SU-DHL-6 (cell line): ENCODE measurements around the gene IL17B.

Experiments used
- H2AFZ ChIP-seq: fragments of 200-600 bp; sonication (generic); 2 replicates; pipeline ENCODE4 v1.6.1; 2014; ENCODE audit warnings: low read depth, mild to moderate bottlenecking, moderate library complexity, mixed read lengths, antibody characterized with exemption, low read length; ENCODE audit not compliant: severe bottlenecking
- H3F3A ChIP-seq: fragments of 200-600 bp; shearing (Covaris generic); 2 replicates; pipeline ENCODE4 v1.6.0; 2016; ENCODE audit warnings: antibody characterized with exemption, mild to moderate bottlenecking; ENCODE audit not compliant: insufficient read depth
- H3K27ac ChIP-seq: fragments of 200-600 bp; sonication (generic); 2 replicates; pipeline ENCODE4 v1.5.1; 2016; ENCODE audit warnings: low read depth, mild to moderate bottlenecking, low read length, moderate library complexity, mixed read lengths
- H3K27me3 ChIP-seq: fragments of 200-600 bp; sonication (generic), shearing (Covaris generic); 2 replicates; pipeline ENCODE4 v1.6.0; 2014; ENCODE audit warnings: mild to moderate bottlenecking, low read length
- H3K36me3 ChIP-seq: fragments of 200-600 bp; sonication (generic); 2 replicates; pipeline ENCODE4 v1.6.1; 2014; ENCODE audit warnings: mild to moderate bottlenecking, low read length, mixed read lengths
- H3K4me2 ChIP-seq: fragments of 300-600, 200-600 bp; shearing (Covaris generic), sonication (generic); 2 replicates; pipeline ENCODE4 v1.6.0; 2014; ENCODE audit warnings: low read length, low read depth, mild to moderate bottlenecking; ENCODE audit not compliant: poor library complexity, severe bottlenecking
- H3K4me3 ChIP-seq: fragments of 200-600 bp; sonication (generic); 2 replicates; pipeline ENCODE4 v1.5.1; 2014; ENCODE audit warnings: antibody characterized with exemption, low read length, mild to moderate bottlenecking, mixed read lengths; ENCODE audit not compliant: insufficient read depth, poor library complexity, severe bottlenecking
- H3K79me2 ChIP-seq: fragments of 200-600 bp; sonication (generic); 2 replicates; pipeline ENCODE4 v1.6.1; 2014; ENCODE audit warnings: mild to moderate bottlenecking, low read length, moderate library complexity; ENCODE audit not compliant: insufficient read depth
- H3K9ac ChIP-seq: fragments of 200-600 bp; sonication (generic); 2 replicates; pipeline ENCODE4 v1.7.0; 2014; ENCODE audit warnings: mild to moderate bottlenecking, low read length
- H3K9me2 ChIP-seq: fragments of 200-600 bp; sonication (generic); replicated peaks from 2 replicates; pipeline ENCODE4 v1.6.1; 2014; ENCODE audit warnings: low read length; ENCODE audit not compliant: insufficient read depth
- H3K9me3 ChIP-seq: fragments of 200-600 bp; sonication (generic); 2 replicates; pipeline ENCODE4 v1.6.1; 2014; ENCODE audit warnings: low read length, mixed read lengths; ENCODE audit not compliant: insufficient read depth
- H4K20me1 ChIP-seq: fragments of 200-600 bp; sonication (generic); 2 replicates; pipeline ENCODE4 v1.6.1; 2014; ENCODE audit warnings: low read depth, mild to moderate bottlenecking, antibody characterized with exemption, low read length, moderate library complexity, mixed read lengths
- CTCF ChIP-seq: fragments of 200-600 bp; sonication (generic); IDR thresholded peaks from one replicate; pipeline ENCODE4 v1.5.1; 2017; ENCODE audit warnings: antibody characterized with exemption, mild to moderate bottlenecking, low read length, moderate library complexity; ENCODE audit not compliant: insufficient read depth, poor library complexity, severe bottlenecking
- EZH2phosphoT487 ChIP-seq: fragments of 200-600 bp; sonication (generic), shearing (Covaris generic); conservative IDR thresholded peaks from 2 replicates; pipeline ENCODE4 v1.6.1; 2018; ENCODE audit warnings: mild to moderate bottlenecking, antibody characterized with exemption, low read length, moderate library complexity, mixed read lengths

IL17B gene

DNA sequence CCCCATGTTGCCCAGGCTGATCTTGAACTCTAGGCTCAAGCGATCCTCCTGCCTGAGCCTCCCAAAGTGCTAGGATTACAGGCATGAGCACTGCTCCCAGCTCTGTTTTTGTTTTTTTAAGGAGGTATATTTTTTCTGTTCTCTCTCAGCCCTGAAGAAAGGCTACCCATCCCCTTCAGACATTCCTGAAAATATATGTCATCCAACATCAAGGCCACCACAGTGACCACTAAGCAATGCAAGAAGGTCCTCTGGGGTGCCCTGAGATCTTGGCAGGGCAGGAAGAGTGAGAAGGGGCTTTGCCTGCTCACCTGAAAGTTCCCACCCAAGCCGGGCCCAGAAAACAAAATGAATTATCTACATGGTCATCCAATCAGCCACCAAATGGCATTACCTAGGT, 47.8 kb upstream of the IL17B start:
- H2AFZ ChIP-seq = no peak overlapping the region
- H3K9me3 ChIP-seq = no peaks in the 10 kb centered on the region
- no peaks in the 10 kb centered on the region for H3K79me2 ChIP-seq
- no peak overlapping the region for H3K4me3 ChIP-seq
- no peak overlapping the region for H3K4me2 ChIP-seq
- no peaks in the 10 kb centered on the region for H3K9me2 ChIP-seq
- H3K27ac ChIP-seq = no peak overlapping the region
- no peaks in the 10 kb centered on the region for H3K36me3 ChIP-seq
- H4K20me1 ChIP-seq = no peaks in the 10 kb centered on the region
- TF ChIP-seq EZH2phosphoT487 (no peak), CTCF (no peak)
- no peaks in the 10 kb centered on the region for H3K27me3 ChIP-seq
- H3F3A ChIP-seq = no peaks in the 10 kb centered on the region
- no peak overlapping the region for H3K9ac ChIP-seq

GRCh38 chr5:149425729-149426128, 46.6 kb upstream of the IL17B start:
- H3K4me2 ChIP-seq = no peak overlapping the region
- TF ChIP-seq CTCF (no peak), EZH2phosphoT487 (no peak)
- no peaks in the 10 kb centered on the region for H3K9me3 ChIP-seq
- H4K20me1 ChIP-seq = no peaks in the 10 kb centered on the region
- no peak overlapping the region for H3K4me3 ChIP-seq
- H3K27ac ChIP-seq = no peak overlapping the region
- H3K36me3 ChIP-seq = no peaks in the 10 kb centered on the region
- H3K79me2 ChIP-seq = no peaks in the 10 kb centered on the region
- no peaks in the 10 kb centered on the region for H3K9me2 ChIP-seq
- H3F3A ChIP-seq = no peaks in the 10 kb centered on the region
- H2AFZ ChIP-seq = no peak overlapping the region
- H3K27me3 ChIP-seq = no peaks in the 10 kb centered on the region
- H3K9ac ChIP-seq = no peak overlapping the region

GRCh38 chr5:149424371-149425315, 45.6 kb upstream of the IL17B start:
- Histone ChIP-seq H3K36me3 (no peaks in the 10 kb centered on the region), H3K9me2 (no peaks in the 10 kb centered on the region), H3K4me3 (no peak overlapping the region), H3F3A (no peaks in the 10 kb centered on the region), H4K20me1 (no peaks in the 10 kb centered on the region), H2AFZ (no peak overlapping the region), H3K9ac (no peak overlapping the region), H3K27me3 (no peaks in the 10 kb centered on the region), H3K27ac (no peak overlapping the region), H3K4me2 (no peak overlapping the region), H3K79me2 (no peaks in the 10 kb centered on the region), H3K9me3 (no peaks in the 10 kb centered on the region)
- TF ChIP-seq CTCF (no peak), EZH2phosphoT487 (no peak)
